Karpas-422 (cell line): ENCODE data around the gene COX7A2L. TPM values are rescaled to one million over a fixed set of nuclear protein-coding genes. Genes with fewer than 3 reads are reported as not detected.

Experiments
- DNase-seq: peaks from one replicate; pipeline ENCODE4 v3.0.0-alpha.2; 2015
- H2AFZ ChIP-seq: fragments of 200-600 bp; sonication (generic); 2 replicates; pipeline ENCODE4 v1.6.1; 2014; ENCODE audit warnings: antibody characterized with exemption, low read length, mixed read lengths
- H3K27ac ChIP-seq: fragments of 200-600 bp; sonication (generic); 2 replicates; pipeline ENCODE4 v1.5.1; 2014; ENCODE audit warnings: mild to moderate bottlenecking, low read length, moderate library complexity
- H3K27me3 ChIP-seq: fragments of 200-600 bp; sonication (generic); 2 replicates; pipeline ENCODE4 v1.6.1; 2014; ENCODE audit warnings: low read length, mixed read lengths
- H3K36me3 ChIP-seq: fragments of 200-600 bp; sonication (generic); 2 replicates; pipeline ENCODE4 v1.6.1; 2014; ENCODE audit warnings: low read length, mixed read lengths; ENCODE audit not compliant: insufficient read depth
- H3K4me1 ChIP-seq: fragments of 200-600 bp; sonication (generic); 2 replicates; pipeline ENCODE4 v1.6.1; 2014; ENCODE audit warnings: mild to moderate bottlenecking, low read length, mixed read lengths
- H3K4me2 ChIP-seq: fragments of 200-600 bp; sonication (generic); 2 replicates; pipeline ENCODE4 v1.6.1; 2014; ENCODE audit warnings: low read length, low read depth, mild to moderate bottlenecking; ENCODE audit not compliant: poor library complexity, severe bottlenecking
- H3K4me3 ChIP-seq: fragments of 200-600 bp; sonication (generic); 2 replicates; pipeline ENCODE4 v1.5.1; 2014; ENCODE audit warnings: mild to moderate bottlenecking, antibody characterized with exemption, low read length, mixed read lengths
- H3K79me2 ChIP-seq: fragments of 200-600 bp; sonication (generic); 2 replicates; pipeline ENCODE4 v1.6.1; 2014; ENCODE audit warnings: mild to moderate bottlenecking, low read length, mixed read lengths
- H3K9ac ChIP-seq: fragments of 200-600 bp; sonication (generic); 2 replicates; pipeline ENCODE4 v1.6.0; 2014; ENCODE audit warnings: low read length
- H3K9me2 ChIP-seq: fragments of 200-600 bp; sonication (generic), shearing (Covaris generic); replicated peaks from 2 replicates; pipeline ENCODE4 v1.6.0; 2014; ENCODE audit warnings: mild to moderate bottlenecking, low read length, moderate library complexity; ENCODE audit not compliant: insufficient read depth
- H3K9me3 ChIP-seq: fragments of 300-700, 200-600 bp; sonication (generic); 2 replicates; pipeline ENCODE4 v1.6.1; 2014; ENCODE audit warnings: low read length, mixed read lengths
- H4K20me1 ChIP-seq: fragments of 200-600 bp; sonication (generic); 2 replicates; pipeline ENCODE4 v1.6.1; 2014; ENCODE audit warnings: mild to moderate bottlenecking, antibody characterized with exemption, low read length, low read depth; ENCODE audit not compliant: insufficient read depth
- total RNA-seq: library from RNA; depleted of rRNA; stranded (reverse); fragments of >200 nt; shearing (Covaris generic); gene quantifications from 2 replicates; pipeline ENCODE4 v1.2.3, GENCODE V29; 2014; ENCODE audit warnings: low replicate concordance; rRNA removed

COX7A2L gene
- total RNA-seq, 1 experiment from 2014 or later: 232 TPM

DNA sequence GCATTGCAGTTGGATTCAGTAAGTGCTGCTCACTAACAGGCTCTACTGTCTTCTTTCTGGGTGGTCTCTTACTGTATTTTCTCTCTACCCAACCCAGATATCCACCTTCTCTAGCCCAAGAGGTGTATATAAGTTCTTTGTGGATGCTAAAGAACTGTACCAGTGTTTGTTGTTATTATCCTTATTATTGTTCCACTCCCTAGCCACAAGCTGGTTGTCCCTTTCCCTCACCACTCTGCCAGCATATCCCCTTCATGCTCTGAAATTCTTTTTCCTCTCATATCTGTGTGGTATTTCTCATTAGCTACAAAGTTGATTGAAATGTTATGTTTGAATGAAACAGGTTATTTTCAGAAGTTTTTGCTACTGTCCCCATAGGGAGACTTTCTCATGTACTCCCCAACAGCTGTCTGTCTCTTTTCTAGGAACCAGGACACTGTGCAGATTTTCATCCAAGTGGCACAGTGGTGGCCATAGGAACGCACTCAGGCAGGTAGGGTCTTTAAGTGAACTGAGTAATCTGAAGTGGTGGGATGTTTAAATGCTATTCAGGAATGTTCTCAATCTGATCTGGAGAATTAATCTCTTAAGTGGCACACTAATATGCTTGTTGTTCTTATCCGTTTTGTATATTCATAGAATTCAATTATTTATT lies 56.8 kb downstream of the COX7A2L start:
- DNase-seq: no peak
- H3K9me2 ChIP-seq: no peaks in the 10 kb centered on the region
- no peak overlapping the region for H2AFZ ChIP-seq
- no peak overlapping the region for H3K4me2 ChIP-seq
- no peak overlapping the region for H3K4me3 ChIP-seq
- H3K36me3 ChIP-seq: peaks cover 35% of the 10 kb centered on the region
- H3K27ac ChIP-seq: no peak overlapping the region
- H3K9me3 ChIP-seq: no peaks in the 10 kb centered on the region
- H4K20me1 ChIP-seq: no peaks in the 10 kb centered on the region
- H3K9ac ChIP-seq: no peak overlapping the region
- H3K4me1 ChIP-seq: no peaks in the 10 kb centered on the region
- H3K79me2 ChIP-seq: no peaks in the 10 kb centered on the region; the same call in 1 of the 2 replicates
- no peaks in the 10 kb centered on the region for H3K27me3 ChIP-seq

DNA sequence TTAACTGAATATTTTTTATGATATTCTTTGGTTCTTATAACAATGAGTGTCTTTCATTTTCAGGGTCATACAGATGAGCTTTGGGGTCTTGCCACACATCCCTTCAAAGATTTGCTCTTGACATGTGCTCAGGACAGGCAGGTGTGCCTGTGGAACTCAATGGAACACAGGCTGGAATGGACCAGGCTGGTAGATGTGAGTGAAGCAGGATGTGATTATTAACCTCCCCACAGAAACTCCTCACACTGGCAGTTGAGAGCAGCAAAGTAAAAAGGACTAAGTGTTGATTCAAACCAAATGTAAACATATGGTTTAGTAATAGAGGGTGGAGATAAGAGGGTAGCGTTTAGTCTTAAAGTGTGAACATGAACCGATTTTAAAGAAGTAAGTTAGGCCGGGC lies 57.8 kb downstream of the COX7A2L start:
- peaks cover 43% of the 10 kb centered on the region for H3K36me3 ChIP-seq
- DNase-seq: no peak
- no peaks in the 10 kb centered on the region for H3K27me3 ChIP-seq
- H3K4me1 ChIP-seq: no peaks in the 10 kb centered on the region
- no peaks in the 10 kb centered on the region for H3K9me2 ChIP-seq
- H2AFZ ChIP-seq: no peak overlapping the region
- H4K20me1 ChIP-seq: no peaks in the 10 kb centered on the region
- H3K4me2 ChIP-seq: no peak overlapping the region
- no peak overlapping the region for H3K4me3 ChIP-seq
- H3K9ac ChIP-seq: no peak overlapping the region
- no peaks in the 10 kb centered on the region for H3K9me3 ChIP-seq
- H3K79me2 ChIP-seq: no peaks in the 10 kb centered on the region; the same call in 1 of the 2 replicates
- H3K27ac ChIP-seq: no peak overlapping the region

GRCh38 chr2:42300527-42300926 lies 60.5 kb downstream of the COX7A2L start:
- H3K9ac ChIP-seq: no peak overlapping the region
- H4K20me1 ChIP-seq: no peaks in the 10 kb centered on the region
- H3K27ac ChIP-seq: no peak overlapping the region
- DNase-seq: no peak
- H2AFZ ChIP-seq: no peak overlapping the region
- no peaks in the 10 kb centered on the region for H3K27me3 ChIP-seq
- H3K36me3 ChIP-seq: peaks cover 51% of the 10 kb centered on the region; the same call in 1 of the 2 replicates
- no peaks in the 10 kb centered on the region for H3K9me3 ChIP-seq
- no peaks in the 10 kb centered on the region for H3K9me2 ChIP-seq
- H3K4me3 ChIP-seq: no peak overlapping the region
- H3K4me1 ChIP-seq: peaks cover 7% of the 10 kb centered on the region
- no peaks in the 10 kb centered on the region; the same call in 1 of the 2 replicates for H3K79me2 ChIP-seq
- H3K4me2 ChIP-seq: no peak overlapping the region

Other genes with a start within 250 kb of the COX7A2L start
- gene EML4, start 191.9 kb downstream of the COX7A2L start, total RNA-seq: 61.1 and 74.8 TPM in 2 replicates
- gene KCNG3, start 132.8 kb upstream of the COX7A2L start, total RNA-seq: not detected in 2 replicates
- gene MTA3, start 207.4 kb upstream of the COX7A2L start, total RNA-seq: 97.9 and 149 TPM in 2 replicates